Cardiac muscle cell (in vitro differentiated cells and primary cell): ENCODE results near the gene EIF4G3. TPM values are rescaled to one million over a fixed set of nuclear protein-coding genes. Genes with fewer than 3 reads are reported as not detected.
"Not testable (repeated sequence)": the region's sequence is repeated elsewhere in the genome, so short reads cannot be mapped to it uniquely, and the experiment has no call there.

Experiments used
- DNase-seq, 2 donors: peaks; one replicate each; pipeline versions ENCODE4 v3.0.0 to v3.0.0-alpha.2; 2010 to 2017; ENCODE audit warnings: low read depth in 1 of 2, low spot score in 1 of 2
- H3K27ac ChIP-seq: fragments of 200-600 bp; sonication (generic); 2 replicates; pipeline ENCODE4 v1.5.1; 2016
- H3K27me3 ChIP-seq: fragments of 200-600 bp; sonication (generic); 2 replicates; pipeline ENCODE4 v1.6.0; 2016; ENCODE audit warnings: control low read depth
- H3K36me3 ChIP-seq: fragments of 200-600 bp; sonication (generic); 2 replicates; pipeline ENCODE4 v1.5.1; 2016; ENCODE audit warnings: control low read depth
- H3K4me1 ChIP-seq: fragments of 200-600 bp; sonication (generic); 2 replicates; pipeline ENCODE4 v1.8.1; 2017; ENCODE audit warnings: low read depth, mild to moderate bottlenecking, mixed run types
- H3K4me3 ChIP-seq: fragments of 200-600 bp; sonication (generic); 2 replicates; pipeline ENCODE4 v1.5.1; 2016; ENCODE audit warnings: mild to moderate bottlenecking
- H3K9me3 ChIP-seq: fragments of 200-600 bp; sonication (generic); 2 replicates; pipeline ENCODE4 v1.5.1; 2017; ENCODE audit warnings: low read depth, mild to moderate bottlenecking, control low read depth
- CTCF ChIP-seq: IDR thresholded peaks from 2 replicates; pipeline ENCODE4 v1.5.1; 2012; ENCODE audit warnings: low read depth, mild to moderate bottlenecking, low read length
- polyA plus RNA-seq: library from polyadenylated mRNA; unstranded; fragments of >200 nt; fragmentation: Nextera tagmentation; extraction: Ambion mirVana; gene quantifications from 2 replicates; pipeline ENCODE4 v1.2.1, GENCODE V29; 2016
- total RNA-seq: library from RNA; depleted of rRNA; stranded (reverse); fragments of >200 nt; gene quantifications from 2 replicates; pipeline ENCODE4 v1.2.3, GENCODE V29; 2016

The EIF4G3 gene
- total and polyA plus RNA-seq, 2 experiments from 2014 or later: 37.8 to 55.3 TPM

- Histone ChIP-seq H3K9me3 (no peaks in the 10 kb centered on the region), H3K4me1 (no peaks in the 10 kb centered on the region), H3K4me3 (no peak overlapping the region), H3K27ac (no peak overlapping the region), H3K36me3 (no peaks in the 10 kb centered on the region), H3K27me3 (no peaks in the 10 kb centered on the region)
- no peak for TF ChIP-seq CTCF
- DNase-seq: no peak
Measured at GRCh38 chr1:21205416-21205815, 28.7 kb upstream of the EIF4G3 start.

DNA sequence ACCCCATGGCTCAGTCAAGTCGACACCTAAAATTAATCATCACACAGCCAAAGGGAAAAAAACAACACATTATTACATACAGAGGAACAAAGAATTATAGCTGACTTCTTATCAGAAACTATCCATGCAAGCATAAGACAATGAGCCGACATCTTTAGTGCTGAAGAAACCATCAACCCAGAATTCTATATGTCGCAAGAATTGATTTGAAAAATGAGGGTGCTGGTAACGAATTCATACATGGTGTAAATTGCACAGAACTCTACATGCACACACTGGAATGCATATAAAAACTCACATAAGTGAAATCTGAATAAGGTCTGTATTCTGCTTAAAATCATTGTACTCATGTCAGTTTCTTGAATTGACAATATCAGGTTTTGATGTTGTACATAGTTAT, 25.0 kb upstream of the EIF4G3 start:
- no peaks in the 10 kb centered on the region for H3K4me1 ChIP-seq
- no peaks in the 10 kb centered on the region for H3K36me3 ChIP-seq
- H3K27me3 ChIP-seq: peaks cover 3% of the 10 kb centered on the region
- no peaks in the 10 kb centered on the region for H3K9me3 ChIP-seq
- H3K27ac ChIP-seq: no peak overlapping the region
- no peak for TF ChIP-seq CTCF
- no peak for DNase-seq
- H3K4me3 ChIP-seq: no peak overlapping the region

DNA sequence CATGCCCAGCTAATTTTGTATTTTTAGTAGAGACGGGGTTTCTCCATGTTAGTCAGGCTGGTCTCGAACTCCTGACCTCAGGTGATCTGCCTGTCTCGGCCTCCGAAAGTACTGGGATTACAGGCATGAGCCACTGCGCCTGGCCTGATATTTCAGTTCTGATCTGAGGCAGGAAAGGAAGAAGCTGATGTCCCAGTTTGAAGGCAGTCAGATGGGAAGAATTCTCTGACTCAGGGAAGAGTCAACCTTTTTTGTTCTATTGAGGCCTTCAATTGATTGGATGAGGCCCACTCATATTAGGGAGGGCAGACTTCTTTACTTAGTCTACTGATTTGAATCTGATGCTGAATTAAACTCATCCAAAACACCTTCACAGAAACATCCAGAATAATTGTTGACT, 24.5 kb upstream of the EIF4G3 start:
- H3K27ac ChIP-seq, H3K4me3 ChIP-seq, H3K27me3 ChIP-seq, H3K36me3 ChIP-seq, H3K9me3 ChIP-seq, H3K4me1 ChIP-seq, DNase-seq: not testable (repeated sequence)

DNA sequence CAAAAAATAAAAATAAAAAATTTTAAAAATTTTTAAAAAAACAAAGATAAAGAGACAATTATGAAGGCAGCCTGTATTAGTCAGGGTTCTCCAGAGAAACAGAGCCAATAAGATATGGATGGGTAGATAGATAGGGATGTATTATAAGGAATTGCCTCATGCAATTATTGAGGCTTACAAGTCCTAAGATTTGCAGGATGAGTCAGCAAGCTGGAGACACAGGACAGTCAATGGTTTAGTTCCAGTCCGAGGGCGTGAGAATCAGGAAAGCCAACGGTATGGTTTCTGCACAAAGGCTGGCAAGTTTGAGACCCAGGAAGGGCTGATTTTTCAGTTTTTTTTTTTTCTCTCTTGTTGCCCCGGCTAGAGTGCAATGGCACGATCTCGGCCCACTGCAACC, 24.1 kb upstream of the EIF4G3 start:
- H3K27ac ChIP-seq: no peak overlapping the region
- H3K27me3 ChIP-seq: peaks cover 3% of the 10 kb centered on the region
- TF ChIP-seq CTCF: no peak
- H3K4me1 ChIP-seq: no peaks in the 10 kb centered on the region
- no peaks in the 10 kb centered on the region for H3K9me3 ChIP-seq
- no peaks in the 10 kb centered on the region for H3K36me3 ChIP-seq
- peak in 1 of 2 donors; percentile 58 for DNase-seq
- no peak overlapping the region for H3K4me3 ChIP-seq

- TF ChIP-seq CTCF: no peak
Measured at GRCh38 chr1:21198929-21199328, 22.2 kb upstream of the EIF4G3 start.

GRCh38 chr1:21192871-21193270, 16.2 kb upstream of the EIF4G3 start:
- DNase-seq: no peak
- H3K36me3 ChIP-seq: no peaks in the 10 kb centered on the region
- no peaks in the 10 kb centered on the region for H3K4me1 ChIP-seq
- H3K27me3 ChIP-seq: peaks cover 7% of the 10 kb centered on the region
- H3K4me3 ChIP-seq: no peak overlapping the region
- TF ChIP-seq CTCF: no peak
- H3K9me3 ChIP-seq: no peaks in the 10 kb centered on the region
- no peak overlapping the region for H3K27ac ChIP-seq

More at GRCh38 chr1:21198929-21199328, 22.2 kb upstream of the EIF4G3 start:
- peaks cover 3% of the 10 kb centered on the region for H3K27me3 ChIP-seq
- H3K27ac ChIP-seq: no peak overlapping the region
- H3K36me3 ChIP-seq: no peaks in the 10 kb centered on the region
- no peak overlapping the region for H3K4me3 ChIP-seq
- no peaks in the 10 kb centered on the region for H3K4me1 ChIP-seq
- no peak for DNase-seq
- no peaks in the 10 kb centered on the region for H3K9me3 ChIP-seq
